SIG-M5 treated with dmso at 0.1 percent for 504 hours (cell line): ENCODE measurements around the gene ZSWIM8.
"Not testable (repeated sequence)": the region's sequence is repeated elsewhere in the genome, so short reads cannot be mapped to it uniquely, and the experiment has no call there.

Experiments
- DNase-seq: peaks from one replicate; lab custom pipeline; 2025; ENCODE audit not compliant: unreplicated experiment; lab: John Stamatoyannopoulos, UW

ZSWIM8 gene

GRCh38 chr10:73813333-73813732 is 27.9 kb downstream of the ZSWIM8 start:
- DNase-seq, result no peak

DNA sequence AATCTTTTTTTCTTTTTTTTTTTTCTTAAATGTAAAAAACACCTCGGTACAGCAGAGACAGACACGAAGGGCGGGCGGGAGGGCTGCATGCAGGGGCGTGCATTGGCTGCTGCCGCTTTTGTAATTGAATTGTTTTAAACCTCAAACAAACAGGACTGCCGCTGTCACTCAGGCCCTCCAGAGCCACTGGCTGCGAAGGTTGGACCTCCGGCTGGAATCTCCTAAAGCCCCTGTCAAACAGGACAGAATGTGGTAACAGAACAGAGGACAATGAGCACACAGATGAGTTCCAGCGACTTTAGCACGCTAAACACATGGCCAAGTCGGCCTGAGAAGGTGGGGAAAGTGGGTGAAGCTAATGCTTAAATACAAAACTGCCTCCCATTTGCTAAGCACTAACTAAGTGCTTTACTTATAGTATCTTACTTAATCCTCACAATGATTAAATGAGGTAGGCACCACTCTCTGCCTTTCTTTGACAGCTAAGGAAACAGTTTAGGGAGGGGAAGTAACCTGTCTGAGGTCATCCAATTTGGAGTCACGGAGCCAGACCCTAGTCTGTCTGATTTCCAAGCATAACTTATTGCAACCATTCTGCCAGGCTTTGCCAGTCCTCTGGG is 29.0 kb downstream of the ZSWIM8 start:
- no peak for DNase-seq

DNA sequence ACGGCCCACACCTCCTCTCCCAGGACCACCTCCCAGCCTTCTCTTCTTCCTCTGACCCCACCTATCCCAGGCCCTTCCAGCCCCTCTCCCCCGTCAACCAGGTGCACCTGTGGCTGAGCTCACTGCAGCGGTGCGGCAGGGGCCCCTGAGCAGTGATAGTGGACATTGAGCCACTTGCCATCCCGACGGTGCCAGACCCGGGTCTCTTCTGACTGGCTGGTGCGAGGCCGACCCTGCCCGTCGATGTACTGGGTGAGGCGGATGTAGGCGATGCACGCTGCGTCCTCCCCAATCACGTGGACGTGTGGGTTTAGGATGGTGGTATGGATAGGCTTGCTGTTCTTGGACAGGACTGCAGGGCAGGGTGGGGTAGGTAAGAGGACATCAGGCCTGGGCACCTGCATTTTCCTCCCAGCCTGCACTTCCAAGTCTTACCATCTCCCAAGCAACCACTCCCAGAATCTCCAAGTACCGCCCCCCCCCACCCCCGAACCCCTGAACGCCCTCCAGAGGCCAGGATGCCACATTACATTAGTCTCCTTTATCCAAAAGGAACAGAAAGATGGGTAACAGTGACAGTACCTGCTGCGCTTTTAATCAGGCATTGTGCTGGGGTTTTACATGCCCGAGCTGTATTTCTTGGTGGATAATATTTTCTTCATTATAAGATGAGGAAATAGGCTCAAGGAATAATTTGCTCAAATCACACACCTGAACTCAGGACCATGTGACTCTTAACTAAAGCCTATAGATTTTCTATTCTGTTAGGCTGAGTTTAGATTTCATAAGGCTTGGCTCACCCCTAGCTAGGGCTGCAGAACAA is 29.7 kb downstream of the ZSWIM8 start:
- DNase-seq, result no peak

GRCh38 chr10:73815719-73816030 is 30.3 kb downstream of the ZSWIM8 start:
- no peak for DNase-seq

- DNase-seq, result no peak
These were observed 31.7 kb downstream of the ZSWIM8 start for GRCh38 chr10:73816917-73817729.

GRCh38 chr10:73817826-73818225 is 32.4 kb downstream of the ZSWIM8 start:
- DNase-seq, result no peak

DNA sequence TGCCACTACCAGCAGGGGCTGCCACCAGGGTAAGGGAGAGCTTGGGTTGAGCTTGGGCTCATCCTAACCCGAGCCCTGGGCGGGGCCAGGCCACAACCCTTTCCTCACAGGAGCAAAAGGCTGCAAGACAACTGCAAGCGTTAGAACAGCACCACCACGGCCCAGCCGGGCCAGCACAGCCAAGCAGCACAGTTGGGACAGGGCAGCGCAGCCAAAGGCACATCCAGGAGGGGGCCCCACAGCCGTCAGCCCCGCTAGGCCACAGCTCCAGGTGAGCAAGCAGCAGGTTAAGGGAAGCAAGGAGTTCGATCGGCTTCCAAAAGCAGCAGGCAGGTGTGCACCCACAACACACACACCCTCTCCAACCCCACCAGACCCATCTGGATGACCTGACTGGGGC is 33.0 kb downstream of the ZSWIM8 start:
- no peak for DNase-seq

- DNase-seq, result no peak
These were observed 33.7 kb downstream of the ZSWIM8 start for GRCh38 chr10:73819081-73819480.

DNA sequence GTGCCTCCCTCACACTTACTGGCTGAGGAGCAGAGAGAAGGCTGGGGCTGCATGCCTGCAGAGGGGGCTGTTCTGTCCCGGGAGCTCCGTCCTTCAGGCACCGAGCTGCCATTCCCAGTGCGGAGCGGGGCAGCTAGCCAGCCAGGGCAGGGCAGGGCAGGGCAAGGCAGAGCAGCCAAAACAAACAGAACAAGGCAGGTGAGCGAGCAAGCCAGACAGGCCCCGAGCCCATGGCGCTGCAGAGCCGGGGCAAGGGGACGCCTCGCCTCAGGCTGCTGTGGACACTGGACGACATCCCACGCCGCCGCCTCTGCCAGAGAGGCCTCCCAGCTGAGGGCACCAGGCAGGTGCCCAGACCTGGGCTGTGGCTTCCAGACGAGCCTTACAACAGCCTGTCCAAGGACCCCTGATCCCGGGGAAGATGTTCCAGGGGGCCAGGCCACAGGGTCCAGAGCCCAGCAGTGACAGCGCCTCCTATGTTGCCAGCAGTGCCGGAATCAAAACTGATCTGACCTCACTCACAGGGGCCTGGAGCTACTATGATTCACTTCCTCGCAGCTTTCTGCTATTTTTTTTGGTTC is 34.2 kb downstream of the ZSWIM8 start:
- DNase-seq, result no peak

DNA sequence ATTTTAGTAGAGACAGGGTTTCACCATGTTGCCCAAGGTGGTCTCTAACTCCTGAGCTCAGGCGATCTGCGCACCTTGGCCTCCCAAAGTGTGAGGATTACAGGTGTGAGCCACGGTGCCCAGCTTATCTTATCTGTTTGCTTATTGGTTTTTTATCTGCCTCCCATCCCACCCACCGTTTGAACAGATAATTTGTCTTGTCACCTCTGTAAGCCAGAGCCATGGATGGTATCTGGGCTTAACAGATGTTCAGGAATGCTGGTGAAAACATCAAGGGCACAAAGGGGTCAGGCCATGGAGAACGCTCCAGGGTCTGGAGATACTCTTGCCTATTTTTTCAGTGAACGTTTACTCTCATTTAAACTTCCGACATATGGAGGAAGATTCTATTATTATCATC is 38.0 kb downstream of the ZSWIM8 start:
- DNase-seq, result no peak

- no peak for DNase-seq
These were observed 38.8 kb downstream of the ZSWIM8 start for GRCh38 chr10:73824146-73824725.

- DNase-seq, result no peak
These were observed 42.1 kb downstream of the ZSWIM8 start for GRCh38 chr10:73827346-73828089.

DNA sequence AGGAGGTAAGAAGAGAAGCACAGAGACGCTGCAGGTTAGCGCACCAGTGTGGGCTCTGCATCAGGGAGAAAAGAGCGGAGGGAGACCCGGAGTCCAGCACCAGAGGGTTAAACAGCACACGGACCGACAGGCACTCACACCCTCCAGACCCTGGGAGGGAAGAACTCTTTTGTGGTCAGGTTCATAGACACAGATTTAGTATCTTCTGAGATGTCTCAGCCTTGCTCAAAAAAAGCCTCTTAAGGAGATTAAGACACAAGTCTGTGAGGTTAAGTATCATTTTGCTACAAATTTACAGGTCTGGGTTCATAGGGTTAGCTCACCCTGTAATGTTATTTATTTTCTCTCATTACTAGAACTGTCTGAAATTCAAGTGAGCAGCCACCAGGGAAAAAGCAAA is 42.8 kb downstream of the ZSWIM8 start:
- DNase-seq, result no peak

DNA sequence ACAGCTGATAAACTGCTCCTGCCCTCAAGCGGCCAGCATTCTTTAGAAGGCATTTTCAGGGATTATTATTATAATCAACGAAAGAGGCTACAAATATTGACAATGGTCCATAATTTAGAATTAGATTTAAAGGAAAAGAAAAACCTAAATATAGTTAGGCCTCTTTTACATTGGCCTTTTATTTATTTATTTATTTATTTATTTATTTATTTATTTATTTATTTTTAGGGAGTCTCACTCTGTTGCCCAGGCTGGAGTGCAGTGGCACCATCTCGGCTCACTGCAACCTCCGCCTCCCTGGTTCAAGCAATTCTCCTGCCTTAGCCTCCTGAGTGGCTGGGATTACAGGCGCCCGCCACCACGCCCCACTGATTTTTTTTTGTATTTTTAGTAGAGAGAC is 43.7 kb downstream of the ZSWIM8 start:
- DNase-seq, result not testable (repeated sequence)

- no peak for DNase-seq
These were observed 51.1 kb downstream of the ZSWIM8 start for GRCh38 chr10:73836427-73836980.

DNA sequence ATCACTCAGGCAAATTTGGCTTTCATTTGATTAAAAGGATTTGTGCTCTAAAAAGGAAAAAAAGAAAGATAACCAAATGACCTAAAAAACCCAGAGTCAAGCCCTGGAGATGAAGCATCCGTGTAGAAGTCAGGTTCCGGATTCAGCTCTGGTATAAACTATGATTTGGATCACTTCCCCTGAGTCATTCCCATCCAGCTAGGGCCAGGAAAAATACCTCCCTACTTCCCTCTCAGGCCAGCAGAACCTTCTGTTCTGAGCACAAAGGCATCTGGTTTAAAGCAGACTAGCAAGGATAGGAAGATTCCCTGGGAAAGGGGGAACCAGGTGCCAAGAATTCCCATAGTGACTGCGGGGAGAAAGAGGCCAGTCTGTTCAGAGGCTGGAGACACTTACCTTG is 51.7 kb downstream of the ZSWIM8 start:
- DNase-seq, result no peak

- DNase-seq, result no peak
These were observed 52.7 kb downstream of the ZSWIM8 start for GRCh38 chr10:73838008-73838567.

- DNase-seq, result no peak
These were observed 53.4 kb downstream of the ZSWIM8 start for GRCh38 chr10:73838827-73839226.

DNA sequence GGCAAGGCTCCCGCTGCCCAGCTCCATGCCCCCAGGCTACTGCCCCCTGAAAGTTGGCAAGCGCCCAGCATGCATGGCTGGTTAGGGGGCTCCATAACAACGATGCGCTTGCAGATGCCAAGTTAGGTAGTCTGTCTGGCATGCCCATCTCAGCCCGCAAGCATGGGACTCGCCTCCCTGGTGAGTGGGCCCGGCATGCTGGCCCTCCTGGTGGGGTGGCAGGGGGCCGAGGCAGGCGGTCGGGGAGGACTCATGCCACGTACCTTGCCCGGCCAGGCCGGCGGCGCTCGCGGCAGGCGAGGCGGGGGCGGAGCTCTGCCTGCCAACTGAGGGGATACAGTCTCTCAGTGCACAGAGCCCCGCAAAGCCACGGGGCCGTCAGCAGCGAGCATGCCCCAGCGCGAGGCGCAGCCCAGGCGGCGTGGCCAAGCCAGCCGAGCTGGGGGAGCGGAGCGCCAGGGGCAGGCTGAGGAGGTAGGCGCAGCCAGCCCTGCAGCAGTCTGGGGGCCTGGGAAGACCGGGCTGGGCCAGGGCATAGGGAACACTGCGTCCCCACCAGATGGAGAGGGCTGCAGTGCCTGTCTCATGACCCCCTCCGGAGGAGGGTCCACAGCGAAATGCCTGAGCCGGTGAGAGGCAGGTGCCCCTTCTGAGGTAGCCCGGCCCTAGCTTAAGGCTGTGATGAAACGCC is 54.0 kb downstream of the ZSWIM8 start:
- DNase-seq, result no peak

- no peak for DNase-seq
These were observed 54.6 kb downstream of the ZSWIM8 start for GRCh38 chr10:73840056-73840402.
